ENCODE data around the gene WNT1.

Gene WNT1
- total RNA-seq: 0.20 to 0.62 reads per million in 2 donors

DNA sequence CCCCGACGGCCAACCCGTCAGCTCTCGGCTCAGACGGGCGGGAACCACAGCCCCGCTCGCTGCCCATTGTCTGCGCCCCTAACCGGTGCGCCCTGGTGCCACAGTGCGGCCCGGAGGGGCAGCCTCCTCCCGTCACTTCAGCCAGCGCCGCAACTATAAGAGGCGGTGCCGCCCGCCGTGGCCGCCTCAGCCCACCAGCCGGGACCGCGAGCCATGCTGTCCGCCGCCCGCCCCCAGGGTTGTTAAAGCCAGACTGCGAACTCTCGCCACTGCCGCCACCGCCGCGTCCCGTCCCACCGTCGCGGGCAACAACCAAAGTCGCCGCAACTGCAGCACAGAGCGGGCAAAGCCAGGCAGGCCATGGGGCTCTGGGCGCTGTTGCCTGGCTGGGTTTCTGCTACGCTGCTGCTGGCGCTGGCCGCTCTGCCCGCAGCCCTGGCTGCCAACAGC is at the start of gene WNT1:
Gene WNT1, plus strand, starts transcription at position 32 of the 450 bp plus-strand sequence. Its CDS starts 329 bp downstream, at position 361.
- no peak for DNase-seq

DNA sequence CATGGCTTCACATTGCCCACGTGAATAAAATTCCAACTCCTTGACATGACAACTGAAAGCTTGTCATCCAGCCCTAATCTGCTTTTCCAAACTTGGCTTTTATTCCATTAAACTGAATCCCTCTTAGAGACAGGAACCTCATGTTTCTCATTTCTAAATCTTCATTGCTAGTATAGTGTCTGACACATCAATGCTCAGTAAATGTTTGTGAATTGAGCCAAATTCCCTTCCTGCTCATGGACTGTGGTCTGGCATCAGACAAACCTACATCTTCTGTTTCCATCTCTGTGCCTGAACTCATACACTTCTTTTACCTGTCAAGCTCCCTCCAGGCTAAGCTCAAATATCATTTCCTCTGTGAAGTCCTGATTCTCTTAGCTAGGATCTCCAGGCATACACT is 48.6 kb upstream of the WNT1 start:
- no peak for DNase-seq

DNA sequence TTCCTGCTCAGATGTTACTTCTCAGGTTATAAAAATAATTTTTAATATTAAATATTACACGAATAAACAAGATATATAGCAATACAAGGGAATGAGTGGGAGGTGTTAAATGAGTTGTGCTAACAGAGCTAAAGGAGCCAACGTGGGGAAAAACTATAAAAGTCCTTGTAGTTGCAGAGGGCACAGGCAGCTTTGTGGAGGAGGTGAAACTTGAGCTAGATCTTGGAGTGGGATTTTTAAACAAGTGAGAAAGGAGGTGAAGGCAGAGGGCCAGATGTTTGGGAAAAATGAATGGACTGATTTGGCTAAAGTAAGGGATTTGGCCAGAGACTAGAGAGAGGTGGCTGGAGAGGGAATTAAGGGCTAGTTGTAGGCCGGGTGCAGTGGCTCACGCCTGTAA is 47.6 kb upstream of the WNT1 start:
- no peak for DNase-seq

DNA sequence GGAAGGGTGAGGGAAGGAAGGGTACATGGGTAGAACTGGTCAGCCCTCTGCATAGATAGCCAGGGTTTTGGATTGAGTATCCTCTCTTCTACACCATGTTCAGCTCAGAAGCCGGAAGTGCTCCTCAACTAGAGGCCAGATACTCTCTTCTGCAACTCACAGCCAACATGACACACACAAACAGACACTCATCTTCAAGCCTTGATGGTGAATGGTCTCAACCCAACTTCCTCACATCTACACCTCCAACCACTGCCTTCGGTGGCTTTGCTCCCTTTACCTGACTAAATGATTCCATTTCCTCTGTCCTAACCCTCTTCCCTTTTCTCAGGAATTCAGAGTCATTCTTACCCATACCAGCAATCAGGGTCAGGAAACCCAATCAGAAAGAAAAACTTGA is 45.2 kb upstream of the WNT1 start:
- peak in 1 of 5 experiments; percentile 40 for DNase-seq

DNA sequence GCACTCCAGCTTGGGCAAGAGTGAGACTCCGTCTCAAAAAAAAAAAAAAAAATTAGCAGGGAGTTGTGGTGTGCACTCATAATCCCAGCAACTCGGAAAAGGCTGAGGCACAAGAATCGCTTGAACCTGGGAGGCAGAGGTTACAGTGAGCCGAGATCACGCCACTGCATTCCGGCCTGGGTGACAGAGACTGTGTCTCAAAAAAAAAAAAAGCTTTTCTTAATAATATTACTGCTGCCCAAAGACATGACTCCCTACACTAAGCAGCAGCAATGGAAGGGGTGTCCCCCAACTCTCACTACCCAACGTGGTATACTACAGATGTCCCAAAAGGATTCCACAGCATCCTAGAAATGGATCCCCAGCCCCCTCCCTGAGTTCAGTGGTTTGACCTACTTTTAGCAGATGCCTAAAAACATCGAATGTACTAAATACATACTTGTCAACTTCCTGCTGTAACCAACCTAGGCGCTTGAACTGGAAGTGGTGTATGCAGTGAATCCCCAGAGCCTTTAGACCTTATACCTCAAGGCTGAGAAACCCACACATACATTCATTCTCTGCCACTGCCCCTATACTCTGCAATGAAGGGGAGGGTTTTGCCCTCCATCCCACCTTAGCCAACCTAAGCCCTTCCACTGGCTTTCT is 44.3 kb upstream of the WNT1 start:
- DNase-seq: peak in 2 of 5 experiments; percentile 70 to 76

DNA sequence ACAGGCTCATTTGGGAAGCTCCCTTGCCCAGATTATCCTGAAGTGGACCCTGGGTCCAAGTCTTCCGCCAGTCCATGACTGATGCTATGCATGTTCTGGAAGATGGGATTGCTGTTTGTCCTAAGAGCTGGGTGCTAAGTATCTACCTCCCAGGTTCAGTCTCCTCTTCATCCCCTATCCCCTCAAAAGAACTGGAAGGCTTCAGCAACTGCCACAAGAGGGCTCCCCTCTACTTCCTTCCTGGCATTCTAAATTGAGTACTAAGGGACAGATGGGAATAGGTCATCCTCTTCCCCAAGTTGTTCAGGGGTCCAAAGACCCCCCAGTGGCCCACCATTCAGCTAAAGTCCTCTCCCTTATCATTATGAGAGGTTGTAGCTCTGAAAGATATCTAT is 43.8 kb upstream of the WNT1 start:
- DNase-seq: no peak

DNA sequence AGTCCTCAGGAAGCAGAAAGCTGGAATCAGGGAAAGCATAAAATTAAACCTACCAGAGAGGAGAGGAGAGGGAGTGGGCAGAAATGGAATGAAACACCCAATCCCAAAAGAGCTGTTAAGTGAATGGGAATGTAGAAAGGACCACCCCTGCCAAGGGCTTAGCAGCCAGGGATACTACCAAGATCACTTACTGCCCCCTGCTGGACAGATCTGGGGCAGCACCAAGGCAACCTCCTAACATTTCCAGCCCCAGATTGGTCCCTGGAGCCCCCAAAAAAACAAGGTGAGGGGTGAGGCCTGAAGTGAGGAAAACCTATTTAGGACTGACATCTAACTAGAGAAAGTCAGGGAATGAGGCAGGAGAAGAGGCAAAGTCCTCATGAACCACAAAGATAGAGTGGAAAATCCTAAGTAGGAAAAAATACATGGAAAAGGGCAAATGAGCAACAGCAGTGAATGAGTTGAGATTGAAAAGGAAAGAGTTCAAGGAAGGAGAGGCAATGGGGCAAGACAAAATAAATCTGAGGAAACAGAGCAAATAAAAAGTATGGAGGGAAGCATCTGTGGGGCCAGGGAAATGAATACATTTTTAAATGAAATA is 41.6 kb upstream of the WNT1 start:
- peak; percentile 65 to 77 (median 74) for DNase-seq

DNA sequence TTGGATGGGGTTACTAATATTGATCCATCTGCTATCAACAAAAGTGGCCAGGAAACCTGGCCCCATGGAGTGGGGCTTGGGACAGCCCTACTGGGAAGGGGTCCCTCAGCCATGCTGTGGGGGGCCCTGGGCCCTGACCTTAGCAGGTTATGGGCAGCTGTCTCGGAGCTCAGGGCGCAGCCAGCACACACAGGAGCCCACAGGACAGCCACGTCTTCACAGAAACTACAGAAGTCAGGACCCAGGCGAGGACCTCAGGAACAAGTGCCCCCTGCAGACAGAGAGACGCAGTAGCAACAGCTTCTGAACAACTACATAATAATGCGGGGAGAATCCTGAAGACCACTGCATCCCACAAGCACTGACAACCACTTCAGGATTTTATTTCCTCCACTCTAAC is 41.0 kb upstream of the WNT1 start:
- no peak for DNase-seq

DNA sequence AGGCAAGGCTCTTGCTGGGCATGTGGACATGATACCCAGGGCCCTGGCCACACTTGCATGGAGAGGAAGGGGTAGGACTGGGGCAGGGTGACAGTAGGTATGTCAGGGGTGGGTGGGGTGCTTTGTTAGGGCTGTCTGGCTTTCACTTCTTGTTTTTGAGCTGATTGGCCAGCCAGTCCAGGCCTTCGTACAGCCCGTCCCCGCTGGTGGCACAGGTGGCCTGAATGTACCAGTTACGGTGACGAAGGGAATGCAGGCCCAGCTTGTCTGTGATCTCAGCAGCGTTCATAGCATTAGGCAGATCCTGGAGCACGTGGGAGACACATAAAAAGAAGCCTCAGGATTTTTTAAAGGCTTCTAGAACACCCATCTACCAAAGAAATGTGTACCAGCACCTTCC is 39.3 kb upstream of the WNT1 start:
- no peak for DNase-seq

DNA sequence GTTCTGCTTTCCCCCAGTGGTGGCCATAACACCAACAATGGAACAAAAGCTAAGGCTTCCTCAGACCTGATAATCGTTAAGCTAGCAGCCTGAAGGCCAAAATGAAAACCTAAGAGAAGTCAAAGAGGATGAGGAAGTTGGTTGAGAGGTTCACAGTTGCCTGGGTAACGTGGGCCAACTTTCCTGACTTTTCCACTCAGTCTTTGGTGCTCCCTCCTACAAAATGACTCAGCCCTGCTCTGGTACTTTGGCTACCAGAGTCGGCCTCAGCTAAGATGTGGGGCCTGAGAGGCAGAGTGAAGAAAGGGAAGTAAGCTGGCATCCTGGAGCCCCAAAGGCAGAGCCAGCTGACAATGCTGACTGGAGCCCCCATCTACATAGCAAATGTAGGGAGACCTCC is 37.9 kb upstream of the WNT1 start:
- DNase-seq: no peak

DNA sequence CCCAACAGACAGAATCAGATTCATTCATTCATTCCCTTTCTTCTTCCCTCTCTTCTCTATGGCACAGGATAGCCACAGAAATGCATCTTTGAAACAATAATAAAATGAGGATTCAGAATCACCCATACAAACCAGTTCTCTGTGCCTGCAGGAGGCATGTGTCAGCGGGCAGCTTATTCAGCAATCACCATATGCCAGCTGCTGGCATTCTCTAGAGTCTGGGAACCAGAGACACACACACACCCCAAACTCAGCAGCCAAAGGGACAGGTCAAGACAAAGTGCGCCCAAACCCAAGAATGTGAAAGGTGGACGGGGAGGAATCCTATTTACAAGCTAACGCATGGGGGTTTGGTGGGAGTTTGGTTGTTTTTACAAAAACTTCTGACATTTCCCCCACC is 34.9 kb upstream of the WNT1 start:
- DNase-seq: no peak

DNA sequence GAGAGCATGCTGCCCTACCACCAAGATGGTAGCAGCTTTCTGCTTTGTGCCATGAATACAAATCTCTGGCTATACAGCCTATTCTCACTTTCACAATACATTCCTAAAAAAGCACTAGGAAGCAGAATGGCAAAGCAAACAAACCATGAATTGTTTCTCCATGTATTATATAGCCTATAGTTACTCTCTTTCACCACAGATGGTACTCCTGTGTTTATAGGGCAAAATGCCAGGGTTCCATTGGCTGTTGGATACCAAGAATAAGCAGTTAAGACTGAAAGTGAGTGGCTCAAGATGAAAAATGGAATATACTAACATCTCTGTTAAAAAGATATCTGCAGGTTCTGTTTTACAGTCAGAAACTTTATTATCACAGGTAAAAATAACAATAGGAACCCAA is 31.9 kb upstream of the WNT1 start:
- DNase-seq: no peak

DNA sequence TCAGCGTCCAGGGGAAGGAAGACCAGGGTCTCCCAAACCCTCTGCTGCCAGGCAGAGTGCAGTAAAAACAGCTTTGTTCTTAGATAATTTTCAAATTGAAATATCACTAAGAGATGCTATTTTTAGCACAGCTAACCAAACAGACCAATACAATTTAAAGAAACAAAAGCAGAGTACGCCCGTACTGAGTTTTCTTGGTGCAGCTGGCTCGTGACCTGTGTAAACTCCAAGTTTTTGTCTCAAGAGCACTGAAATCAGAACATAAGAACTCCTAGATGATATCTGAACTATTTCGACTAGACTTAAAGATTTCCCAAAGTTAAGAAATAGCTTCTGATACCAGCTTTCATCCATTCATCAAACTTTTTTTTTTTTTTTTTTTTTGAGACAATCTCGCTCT is 31.2 kb upstream of the WNT1 start:
- no peak for DNase-seq

DNA sequence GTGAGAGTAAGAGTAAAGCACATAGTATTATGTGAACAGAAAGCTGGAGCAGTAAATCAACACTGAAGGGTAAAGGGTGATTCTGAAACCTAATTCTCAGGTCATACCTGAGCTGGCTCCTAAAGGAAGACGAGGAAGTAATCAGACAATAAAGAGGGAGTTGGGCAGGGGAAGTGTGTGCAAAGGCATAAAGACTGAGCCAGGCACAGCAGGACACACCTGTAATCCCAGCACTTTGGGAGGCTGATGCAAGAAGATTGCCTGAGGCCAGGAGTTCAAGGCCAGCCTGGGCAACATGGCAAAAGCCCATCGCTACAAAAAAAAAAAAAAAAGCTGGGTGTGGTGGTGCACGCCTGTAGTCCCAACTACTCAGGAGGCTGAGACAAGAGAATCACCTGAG is 30.4 kb upstream of the WNT1 start:
- no peak for DNase-seq

DNA sequence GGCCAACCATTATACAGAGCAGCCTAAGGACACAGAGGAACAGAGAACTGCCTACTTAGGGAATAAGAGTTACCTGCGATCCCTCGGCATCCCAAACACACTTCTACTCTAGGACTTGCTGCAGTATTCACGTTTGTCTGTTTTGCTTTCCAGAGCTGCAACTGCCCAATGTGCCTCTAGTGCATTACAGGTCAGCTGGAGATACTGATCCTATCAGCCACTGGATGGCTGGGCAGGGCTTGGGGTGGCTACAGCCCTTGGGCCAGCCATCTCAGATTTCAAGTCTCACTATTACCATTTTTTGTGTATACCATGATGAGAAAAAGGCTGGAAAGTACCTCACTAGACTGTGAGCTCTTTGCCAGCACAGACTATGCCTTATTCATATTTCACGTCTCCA is 25.4 kb upstream of the WNT1 start:
- DNase-seq: no peak

DNA sequence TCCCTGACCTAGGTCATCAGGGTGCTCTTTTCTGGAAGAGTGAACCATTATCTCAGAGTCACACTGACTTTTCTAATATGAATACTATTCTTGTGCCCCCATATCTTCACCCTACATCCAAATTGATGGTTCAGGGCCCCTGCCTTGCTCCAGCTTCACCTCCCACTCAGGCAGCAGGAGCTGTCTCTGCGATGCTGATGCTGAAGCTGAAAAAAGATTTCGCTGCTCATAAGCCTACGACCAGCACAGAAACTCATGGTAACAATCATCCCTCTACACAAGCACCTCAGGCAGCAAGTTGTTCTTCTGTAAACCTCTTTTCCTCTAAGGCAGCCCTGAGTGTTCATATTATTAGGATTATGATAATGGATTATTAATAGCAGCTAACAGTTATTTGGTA is 24.1 kb upstream of the WNT1 start:
- no peak for DNase-seq

DNA sequence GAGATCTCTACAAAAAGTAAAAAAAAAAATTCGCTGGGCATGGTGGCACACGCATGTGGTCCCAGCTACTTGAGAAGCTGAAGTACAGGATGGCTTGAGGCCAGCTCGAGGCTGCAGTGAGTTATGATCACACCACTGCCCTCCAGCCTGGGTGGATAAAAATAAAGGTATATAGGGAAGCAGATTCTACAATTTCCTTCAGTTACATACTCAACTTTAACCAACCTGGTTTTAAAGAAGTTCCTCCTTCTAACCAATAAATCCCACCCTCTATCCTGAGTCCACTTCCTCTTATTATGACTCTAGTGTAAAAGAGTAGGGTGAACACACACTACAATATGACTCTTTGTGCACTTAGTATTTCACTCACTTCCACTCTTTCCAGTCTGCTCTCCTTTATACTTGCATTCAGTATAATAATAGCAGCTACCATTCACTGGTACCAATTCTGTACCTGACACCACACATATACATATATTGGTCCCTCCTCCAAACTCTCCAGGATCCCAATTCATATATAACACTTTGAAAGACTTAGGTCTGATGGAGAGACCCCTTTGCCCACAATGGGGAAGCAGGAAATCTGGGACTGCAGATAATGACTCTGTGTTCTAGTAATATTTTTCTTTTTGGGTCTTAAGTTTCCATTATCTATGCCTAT is 23.2 kb upstream of the WNT1 start:
- no peak for DNase-seq

DNA sequence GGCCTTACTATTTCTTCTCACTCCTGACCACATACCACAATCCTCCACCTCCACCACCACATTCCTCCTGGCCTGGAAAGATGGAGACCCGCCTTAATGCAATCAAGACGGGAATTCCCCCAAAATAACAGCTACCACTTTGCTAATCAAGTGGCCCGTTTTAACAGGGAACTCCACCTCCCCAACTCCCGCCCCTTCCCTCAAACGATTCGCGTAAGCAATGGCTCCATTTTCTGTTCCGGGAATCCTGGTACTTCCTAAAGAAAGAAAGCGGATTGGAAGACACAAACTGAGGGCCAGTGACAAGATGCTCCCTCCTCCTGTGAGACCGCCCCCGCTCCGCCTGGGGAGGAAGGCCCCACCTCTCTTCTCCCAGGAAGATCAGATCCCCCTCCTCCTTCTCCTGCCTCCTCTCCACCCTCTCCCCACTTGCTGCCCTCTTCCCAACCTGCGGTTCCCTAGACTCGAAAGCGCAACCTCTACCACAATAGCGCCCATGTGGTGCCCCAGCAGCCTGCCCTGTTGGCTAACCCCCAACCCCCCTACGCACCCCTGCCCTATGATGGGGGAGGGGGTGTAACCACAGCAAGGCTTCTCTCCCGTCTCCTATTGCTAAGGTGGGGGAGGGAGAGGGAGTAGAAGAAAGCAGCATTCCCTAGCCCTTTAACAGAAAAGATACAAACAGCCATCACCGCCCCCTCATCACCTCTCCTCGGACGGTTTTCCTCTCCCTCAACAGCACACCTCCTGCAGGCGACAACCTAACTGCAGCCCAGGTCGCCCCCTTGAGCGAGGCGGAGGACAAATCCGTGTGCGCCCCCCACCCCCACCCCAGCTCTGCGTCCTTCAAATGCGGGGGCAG is 21.6 kb upstream of the WNT1 start:
- peak in 2 of 5 experiments; percentile 28 to 33 for DNase-seq

DNA sequence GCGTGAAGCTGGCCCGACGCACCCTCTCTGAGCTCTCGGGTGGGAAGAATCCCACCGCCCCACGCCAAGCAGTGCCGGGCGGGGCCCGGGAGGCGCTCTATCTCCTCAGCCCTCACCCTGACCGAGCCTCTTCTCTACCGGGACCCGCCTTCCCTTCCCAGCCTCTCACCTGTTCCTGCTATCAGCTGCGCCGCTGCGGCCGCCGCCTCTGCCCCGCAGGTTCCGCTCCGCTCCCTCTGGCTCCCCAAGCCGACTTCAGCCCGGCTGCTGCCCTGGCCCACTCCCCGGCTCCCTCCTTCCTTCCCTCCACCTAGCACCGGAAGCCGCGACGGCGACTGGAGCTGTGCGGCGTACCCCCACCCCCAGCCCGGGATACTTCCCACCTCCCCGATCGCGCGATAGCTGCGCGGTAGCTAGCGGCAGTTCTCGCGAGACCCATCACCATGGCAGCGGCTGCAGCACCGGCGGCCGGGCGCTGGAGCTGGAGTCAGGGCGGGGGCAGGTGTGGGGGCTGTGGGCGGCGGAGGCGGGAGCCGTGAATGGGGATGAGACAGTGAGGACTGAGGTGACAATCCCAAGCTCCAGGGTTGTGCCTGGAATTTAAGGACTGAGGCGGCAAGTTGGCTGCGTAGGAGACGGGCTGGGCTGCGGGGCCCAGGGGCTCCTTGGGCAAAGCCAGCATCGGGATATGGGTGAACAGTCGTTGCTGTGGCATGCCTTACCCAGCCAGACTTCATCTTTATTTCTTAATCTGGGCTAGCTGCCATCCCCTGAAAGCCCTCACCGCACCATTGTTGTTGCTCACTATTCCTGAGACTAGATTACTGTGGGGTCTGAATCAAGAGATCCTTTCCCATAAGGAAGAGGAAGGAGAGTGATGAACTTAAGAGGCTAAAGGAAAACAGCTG is 20.7 kb upstream of the WNT1 start, which contains the start of gene ARF3:
Gene ARF3, minus strand, starts transcription at position 347 of the 908 bp plus-strand sequence. CDS start 16,392 bp downstream, outside the sequence.
- DNase-seq: peak; percentile 85 to 95 (median 88)

DNA sequence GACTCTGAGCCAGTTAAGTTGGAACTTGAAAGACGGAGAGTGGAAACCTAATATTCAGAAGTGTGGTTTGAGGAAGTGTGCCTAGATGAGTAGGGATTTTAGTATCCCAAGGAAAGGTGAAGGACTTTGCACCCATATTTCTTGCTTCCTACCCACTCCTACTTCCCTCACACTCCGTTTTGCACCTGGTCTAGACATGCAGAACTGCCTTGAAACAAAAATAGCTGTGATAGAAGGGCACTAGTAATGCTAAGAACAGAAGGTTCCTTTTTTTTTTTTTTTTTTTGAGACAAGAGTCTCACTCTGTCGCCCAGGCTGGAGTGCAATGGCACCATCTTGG is 20.1 kb upstream of the WNT1 start:
- DNase-seq: no peak

DNA sequence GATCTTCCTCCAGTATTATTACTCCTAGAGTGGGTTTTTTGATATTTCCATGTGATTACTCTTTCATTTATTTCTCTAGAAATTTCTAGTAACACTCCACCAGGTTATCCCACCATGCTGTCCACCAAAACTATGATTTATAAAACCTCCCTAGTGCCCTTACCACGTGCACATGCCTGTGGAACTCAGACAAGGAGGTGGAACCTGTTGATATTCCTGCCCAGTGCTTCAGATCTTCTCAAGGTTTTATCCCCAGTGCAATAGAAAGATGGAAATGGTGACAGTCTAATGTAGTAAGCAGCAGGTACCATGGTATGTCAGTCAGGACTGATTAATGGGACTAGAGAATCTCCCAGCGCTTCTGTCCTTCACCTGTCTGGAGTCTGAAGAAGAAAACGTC is 17.3 kb upstream of the WNT1 start:
- DNase-seq: no peak

DNA sequence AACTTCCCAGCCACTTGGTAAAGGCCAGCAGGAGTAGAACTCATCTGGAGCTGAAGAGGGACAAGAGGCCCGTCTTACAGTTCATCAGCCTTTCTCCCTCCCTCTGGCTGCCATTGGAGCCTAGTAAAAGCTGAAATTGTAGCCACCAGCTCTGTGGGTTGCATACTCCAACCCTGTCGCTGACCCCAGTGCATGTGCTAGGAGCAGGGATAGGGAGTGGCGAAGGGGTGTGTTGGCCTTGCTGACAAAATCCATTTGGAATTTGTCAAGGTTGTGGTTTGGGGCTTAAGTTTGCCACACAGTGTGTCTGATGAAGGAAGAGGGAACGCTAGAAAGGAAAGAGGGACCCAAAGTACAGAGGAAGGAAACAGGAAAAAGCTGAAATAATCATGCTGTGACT is 16.8 kb upstream of the WNT1 start:
- no peak for DNase-seq

Data from T-helper 2 cell (primary cell).